Keratinocyte (primary cell): Measurements from ENCODE around the gene ZFR2. TPM values are rescaled to one million over a fixed set of nuclear protein-coding genes. Genes with fewer than 3 reads are reported as not detected.

Experiments used
- DNase-seq: peaks from one replicate; pipeline ENCODE4 v3.0.0-alpha.2; 2011; ENCODE audit warnings: low read depth, missing footprints, low spot score
- FAIRE-seq: peaks from 2 replicates; lab custom pipeline; 2011; peaks lifted over from hg19 to GRCh38; lab: Jason Lieb, UNC
- H2AFZ ChIP-seq: 2 replicates; pipeline ENCODE4 v1.6.0; 2012; ENCODE audit warnings: low read length, control low read depth, inconsistent platforms; ENCODE audit not compliant: control insufficient read depth
- H3K27ac ChIP-seq: 2 replicates; pipeline ENCODE4 v1.5.1; 2011; ENCODE audit warnings: low read length; ENCODE audit not compliant: control insufficient read depth, insufficient read depth
- H3K27me3 ChIP-seq: 3 replicates; pipeline ENCODE4 v1.6.0; 2011; ENCODE audit warnings: low read length; ENCODE audit not compliant: control insufficient read depth, insufficient read depth; ENCODE audit errors: extremely low read depth
- H3K36me3 ChIP-seq, 2 experiments: 2 replicates in 1 of 2; 3 replicates in 1 of 2; pipeline ENCODE4 v1.5.1; 2011; ENCODE audit warnings: low read length in 2 of 2, mild to moderate bottlenecking in 1 of 2; ENCODE audit not compliant: control insufficient read depth in 2 of 2, insufficient read depth in 2 of 2; ENCODE audit errors: extremely low read depth in 1 of 2
- H3K4me1 ChIP-seq: 3 replicates; pipeline ENCODE4 v1.5.1; 2011; ENCODE audit warnings: low read length; ENCODE audit not compliant: control insufficient read depth, insufficient read depth; ENCODE audit errors: extremely low read depth
- H3K4me2 ChIP-seq: 3 replicates; pipeline ENCODE4 v1.6.0; 2011; ENCODE audit warnings: low read depth, low read length; ENCODE audit not compliant: control insufficient read depth, insufficient read depth; ENCODE audit errors: extremely low read depth
- H3K4me3 ChIP-seq, 3 experiments: fragments of 200-600 bp in 1 of 3; sonication (generic) in 1 of 3; 2 replicates in 2 of 3; 3 replicates in 1 of 3; pipeline ENCODE4 v1.5.1; 2011 to 2016; ENCODE audit warnings: low read length in 3 of 3, mild to moderate bottlenecking in 3 of 3, control low read depth in 2 of 3, inconsistent platforms in 1 of 3, low read depth in 1 of 3, mixed read lengths in 1 of 3, mixed run types in 1 of 3, moderate library complexity in 1 of 3; ENCODE audit not compliant: control insufficient read depth in 2 of 3, insufficient read depth in 2 of 3; ENCODE audit errors: extremely low read depth in 1 of 3
- H3K79me2 ChIP-seq: 2 replicates; pipeline ENCODE4 v1.6.0; 2012; ENCODE audit warnings: low read length; ENCODE audit not compliant: control insufficient read depth, insufficient read depth
- H3K9ac ChIP-seq: 3 replicates; pipeline ENCODE4 v1.6.0; 2011; ENCODE audit warnings: low read length; ENCODE audit not compliant: control insufficient read depth, insufficient read depth; ENCODE audit errors: extremely low read depth
- H3K9me1 ChIP-seq: 3 replicates; pipeline ENCODE4 v1.6.0; 2011; ENCODE audit warnings: low read length; ENCODE audit not compliant: control insufficient read depth, insufficient read depth; ENCODE audit errors: extremely low read depth
- H3K9me3 ChIP-seq: 2 replicates; pipeline ENCODE4 v1.5.1; 2012; ENCODE audit warnings: low read depth, low read length; ENCODE audit not compliant: control insufficient read depth
- H4K20me1 ChIP-seq: 3 replicates; pipeline ENCODE4 v1.6.0; 2011; ENCODE audit warnings: low read length; ENCODE audit not compliant: control insufficient read depth, insufficient read depth; ENCODE audit errors: extremely low read depth
- CTCF ChIP-seq, 3 experiments: IDR thresholded peaks in 1 of 3; conservative IDR thresholded peaks in 1 of 3; optimal IDR thresholded peaks in 1 of 3; 2 replicates in 2 of 3; 3 replicates in 1 of 3; pipeline versions ENCODE3 to v1.5.1; 2011; ENCODE audit warnings: low read length in 3 of 3, mild to moderate bottlenecking in 3 of 3, moderate library complexity in 2 of 3, control low read depth in 1 of 3, inconsistent platforms in 1 of 3; ENCODE audit not compliant: insufficient read depth in 2 of 3; ENCODE audit errors: extremely low read depth in 1 of 3
- EZH2 ChIP-seq: IDR thresholded peaks from one replicate; pipeline ENCODE4 v1.6.1; 2012; ENCODE audit warnings: inconsistent platforms, mild to moderate bottlenecking, low read length, moderate library complexity
- dilution Hi-C: fragments of 300-500 bp; cut with MboI; formaldehyde crosslinking; loops from one replicate; pipeline ENCODE4 v1.7.0; 2020; ENCODE audit warnings: low sequenced_read_pairs; ENCODE audit not compliant: extremely low pct_ligation_motif_present
- polyA plus RNA-seq, 5 experiments: library from polyadenylated mRNA; depleted of rRNA in 3 of 5; stranded (reverse) in 3 of 5; stranded (forward) in 1 of 5; unstranded in 1 of 5; fragments of >200 nt; gene quantifications; 1 replicate in 1 of 5; 2 replicates in 3 of 5; 3 replicates in 1 of 5; pipeline versions ENCODE4 v1.2.1 to v1.2.3, GENCODE V29; 2011 to 2012; ENCODE audit warnings: missing spikeins in 2 of 5, low read depth in 1 of 5, low replicate concordance in 1 of 5

The ZFR2 gene
- polyA plus RNA-seq, 1 donor (not counting 4 experiments of a cell fraction or from before 2014, with no cell fraction given) = not detected

DNA sequence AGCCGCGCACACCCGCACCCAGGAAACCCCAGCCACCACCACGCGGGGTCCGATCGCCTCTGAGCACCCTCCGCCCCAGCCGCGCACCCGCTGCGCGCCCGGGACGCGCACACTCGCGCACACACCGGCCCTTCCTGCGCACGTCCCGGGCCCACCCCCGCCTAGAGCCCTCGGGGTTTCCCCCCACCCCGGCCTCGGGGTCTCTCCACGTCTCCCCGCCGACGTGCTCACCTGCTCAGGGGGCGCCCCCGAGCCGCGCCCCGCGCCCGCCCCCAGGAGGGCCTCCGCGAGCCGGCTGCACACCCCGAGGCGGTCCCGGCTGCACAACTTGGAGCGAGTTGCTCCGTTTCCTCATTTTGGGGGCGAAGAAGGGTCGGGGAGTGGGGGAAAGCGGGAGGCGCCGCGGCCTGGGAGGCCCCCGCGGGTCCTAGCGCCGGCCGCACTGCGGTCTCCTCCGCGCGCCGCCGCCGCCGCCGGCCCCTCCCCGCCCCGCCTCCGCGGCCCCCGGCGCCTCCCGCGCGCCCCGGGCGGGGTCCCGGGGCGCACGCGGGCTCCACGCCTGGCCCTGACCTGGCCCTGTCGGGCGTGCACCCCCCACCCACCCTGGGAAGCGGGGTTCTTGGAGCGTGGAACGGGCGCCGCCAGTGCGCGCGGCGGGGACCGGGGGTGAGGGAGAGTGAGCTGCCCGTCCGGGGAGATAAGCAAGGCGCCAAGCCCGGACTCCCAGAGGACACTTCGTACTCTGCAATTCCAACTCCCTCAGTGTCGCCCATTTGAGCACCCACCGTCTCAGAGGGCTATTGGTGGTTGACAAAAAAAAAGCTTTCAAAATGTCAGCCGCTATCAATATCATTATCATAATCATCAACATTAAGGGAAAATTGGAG, 82.7 kb downstream of the ZFR2 start, which contains the start of gene MATK:
MATK (minus strand) TSS at position 444 of the 887 bp plus-strand sequence. CDS start 1,246 bp downstream, outside the sequence.
- DNase-seq (no peak), FAIRE-seq (no peak)
- Histone ChIP-seq H3K79me2 (no peaks in the 10 kb centered on the region), H2AFZ (no peak within 1 kb of the TSS), H3K9me3 (peaks cover 6% of the 10 kb centered on the region), H3K36me3 (no peaks in the 10 kb centered on the region), H3K4me2 (no peak within 1 kb of the TSS), H3K27ac (no peak within 1 kb of the TSS), H3K4me1 (no peaks in the 10 kb centered on the region), H3K27me3 (peaks cover 45% of the 10 kb centered on the region), H3K4me3 (peak within 1 kb of the TSS in 1 of 3 experiments; percentile 12), H3K9ac (no peak within 1 kb of the TSS), H4K20me1 (no peaks in the 10 kb centered on the region), H3K9me1 (no peaks in the 10 kb centered on the region)
- TF ChIP-seq EZH2 (peak; percentile 38), CTCF (optimal IDR thresholded peaks at IDR 0.05 in 1 of 3, IDR thresholded peaks at IDR 0.05 in 1 of 3, conservative IDR thresholded peaks at IDR 0.05 in 1 of 3; ENCODE audit: extremely low read depth in 1 of 3, insufficient read depth in 2 of 3, low read length in 3 of 3) (no peak)
- dilution Hi-C loops = no loop called here

GRCh38 chr19:3785451-3785937, 83.3 kb downstream of the ZFR2 start:
- FAIRE-seq = no peak
- no peak for TF ChIP-seq EZH2
- TF ChIP-seq CTCF (optimal IDR thresholded peaks at IDR 0.05 in 1 of 3, IDR thresholded peaks at IDR 0.05 in 1 of 3, conservative IDR thresholded peaks at IDR 0.05 in 1 of 3; ENCODE audit: extremely low read depth in 1 of 3, insufficient read depth in 2 of 3, low read length in 3 of 3) = no peak
- peaks cover 42% of the 10 kb centered on the region for H3K27me3 ChIP-seq

More at GRCh38 chr19:3785451-3785937, 83.3 kb downstream of the ZFR2 start:
- Histone ChIP-seq H3K79me2 (no peaks in the 10 kb centered on the region), H3K36me3 (no peaks in the 10 kb centered on the region), H3K27ac (no peak overlapping the region), H2AFZ (no peak overlapping the region), H3K4me1 (no peaks in the 10 kb centered on the region), H3K9ac (no peak overlapping the region), H4K20me1 (no peaks in the 10 kb centered on the region), H3K4me3 (peak overlapping the region in 1 of 3 experiments; percentile 12), H3K9me1 (no peaks in the 10 kb centered on the region), H3K9me3 (peaks cover 6% of the 10 kb centered on the region), H3K4me2 (no peak overlapping the region)
- dilution Hi-C loops = no loop called here
- DNase-seq = no peak
